ENCODE results near the gene CPE. TPM values are rescaled to one million over a fixed set of nuclear protein-coding genes. Genes with fewer than 3 reads are reported as not detected.

CPE gene
- total and polyA plus RNA-seq, 2 experiments from 2014 or later = 53.9 to 77.9 TPM

- no peaks in the 10 kb centered on the region for H3K9me2 ChIP-seq (ENCODE audit: insufficient read depth)
- no peak overlapping the region for H3K4me3 ChIP-seq
- no peak overlapping the region for H2AFZ ChIP-seq
- TF ChIP-seq EZH2phosphoT487 (IDR thresholded peaks at IDR 0.05; ENCODE audit: insufficient read depth, low read depth) = no peak
- TF ChIP-seq EZH2 (IDR thresholded peaks at IDR 0.05; ENCODE audit: insufficient read depth, poor library complexity, severe bottlenecking) = no peak
- H3K4me2 ChIP-seq (ENCODE audit: unreplicated experiment) = no peak overlapping the region
- H3K36me3 ChIP-seq (ENCODE audit: low read depth) = no peaks in the 10 kb centered on the region
- H3K79me2 ChIP-seq (ENCODE audit: insufficient read depth) = no peaks in the 10 kb centered on the region
- no peaks in the 10 kb centered on the region for H3F3A ChIP-seq (ENCODE audit: insufficient read depth)
- in situ Hi-C loops (cut with MboI) = no loop called here
- no peak overlapping the region for H3K9ac ChIP-seq
- H3K4me1 ChIP-seq (ENCODE audit: insufficient read depth) = no peaks in the 10 kb centered on the region
- no peaks in the 10 kb centered on the region for H3K9me3 ChIP-seq (ENCODE audit: low read depth)
- H3K27me3 ChIP-seq (replicated peaks; ENCODE audit: insufficient read depth) = no peaks in the 10 kb centered on the region
- no peak overlapping the region for H3K27ac ChIP-seq
- no peaks in the 10 kb centered on the region for H4K20me1 ChIP-seq (ENCODE audit: insufficient read depth)
- no peak for DNase-seq
Observed at GRCh38 chr4:165519591-165519990, 140.8 kb downstream of the CPE start.

DNA sequence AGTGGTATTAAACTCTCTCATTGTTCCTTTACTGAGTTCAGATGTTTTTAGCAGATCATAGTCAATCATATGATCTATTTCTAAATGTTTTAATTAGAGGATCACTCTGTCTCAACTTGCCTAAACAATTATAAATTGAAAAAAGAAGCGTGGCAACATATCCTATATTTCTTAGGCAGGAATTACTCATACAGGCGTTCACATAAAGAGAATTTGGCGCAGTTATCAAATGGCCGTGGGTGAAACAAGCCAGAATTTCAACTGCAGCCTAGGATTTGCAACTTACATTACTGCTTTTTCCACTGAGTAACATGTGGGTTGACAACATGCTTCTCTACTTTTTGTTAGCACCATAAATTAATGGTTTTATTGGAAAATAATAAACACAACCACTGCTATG is 141.3 kb downstream of the CPE start:
- WGBS, 2 experiments (ENCODE audit: low coverage in 1 of 2, low lambda C conversion rate in 2 of 2, missing lambda C conversion rate in 2 of 2) = 37 to 43% methylated on average over 4 of the region's 4 CpGs
- H3K27ac ChIP-seq = no peak overlapping the region
- TF ChIP-seq EZH2phosphoT487 (IDR thresholded peaks at IDR 0.05; ENCODE audit: insufficient read depth, low read depth) = no peak
- TF ChIP-seq EZH2 (IDR thresholded peaks at IDR 0.05; ENCODE audit: insufficient read depth, poor library complexity, severe bottlenecking) = no peak
- H3K79me2 ChIP-seq (ENCODE audit: insufficient read depth) = no peaks in the 10 kb centered on the region
- H3K4me2 ChIP-seq (ENCODE audit: unreplicated experiment) = no peak overlapping the region
- no peaks in the 10 kb centered on the region for H3K9me3 ChIP-seq (ENCODE audit: low read depth)
- H3K9ac ChIP-seq = no peak overlapping the region
- H3K4me3 ChIP-seq = no peak overlapping the region
- no peaks in the 10 kb centered on the region for H3K27me3 ChIP-seq (replicated peaks; ENCODE audit: insufficient read depth)
- H3F3A ChIP-seq (ENCODE audit: insufficient read depth) = no peaks in the 10 kb centered on the region
- no peaks in the 10 kb centered on the region for H3K9me2 ChIP-seq (ENCODE audit: insufficient read depth)
- H4K20me1 ChIP-seq (ENCODE audit: insufficient read depth) = no peaks in the 10 kb centered on the region
- DNase-seq = no peak
- no peaks in the 10 kb centered on the region for H3K4me1 ChIP-seq (ENCODE audit: insufficient read depth)
- H3K36me3 ChIP-seq (ENCODE audit: low read depth) = no peaks in the 10 kb centered on the region
- H2AFZ ChIP-seq = no peak overlapping the region
- in situ Hi-C loops (cut with MboI) = no loop called here

DNA sequence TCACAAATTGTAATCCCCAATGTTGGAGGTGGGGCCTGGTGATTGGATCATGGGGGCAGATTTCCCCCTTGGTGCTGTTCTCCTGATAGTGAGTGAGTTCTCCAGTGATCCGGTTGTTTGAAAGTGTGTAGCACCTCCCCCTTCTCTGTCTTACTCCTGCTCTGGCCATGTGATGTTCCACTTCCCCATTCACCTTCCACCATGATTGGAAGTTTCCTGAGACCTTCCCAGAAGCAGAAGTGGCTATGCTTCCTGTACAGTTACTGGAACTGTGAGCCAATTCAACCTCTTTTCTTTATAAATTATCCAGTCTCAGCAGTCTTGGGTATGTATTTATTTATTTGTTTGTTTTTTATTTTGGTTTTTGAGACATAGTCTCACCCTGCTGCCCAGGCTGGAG is 143.2 kb downstream of the CPE start:
- Histone ChIP-seq H2AFZ (no peak overlapping the region), H3K27me3 (replicated peaks; ENCODE audit: insufficient read depth) (no peaks in the 10 kb centered on the region), H3K4me3 (no peak overlapping the region), H3K79me2 (ENCODE audit: insufficient read depth) (no peaks in the 10 kb centered on the region), H3K9ac (no peak overlapping the region), H3K4me2 (ENCODE audit: unreplicated experiment) (no peak overlapping the region), H3K27ac (no peak overlapping the region), H3K36me3 (ENCODE audit: low read depth) (no peaks in the 10 kb centered on the region), H3K9me3 (ENCODE audit: low read depth) (no peaks in the 10 kb centered on the region), H3F3A (ENCODE audit: insufficient read depth) (no peaks in the 10 kb centered on the region), H3K9me2 (ENCODE audit: insufficient read depth) (no peaks in the 10 kb centered on the region), H4K20me1 (ENCODE audit: insufficient read depth) (no peaks in the 10 kb centered on the region), H3K4me1 (ENCODE audit: insufficient read depth) (no peaks in the 10 kb centered on the region)
- no peak for TF ChIP-seq EZH2phosphoT487 (IDR thresholded peaks at IDR 0.05; ENCODE audit: insufficient read depth, low read depth)
- no peak for TF ChIP-seq EZH2 (IDR thresholded peaks at IDR 0.05; ENCODE audit: insufficient read depth, poor library complexity, severe bottlenecking)
- no peak for DNase-seq
- in situ Hi-C loops (cut with MboI) = no loop called here
- WGBS, 2 experiments (ENCODE audit: low coverage in 1 of 2, low lambda C conversion rate in 2 of 2, missing lambda C conversion rate in 2 of 2) = 50 to 56% methylated on average over 1 of the region's 1 CpG

- no peaks in the 10 kb centered on the region for H3K27me3 ChIP-seq (replicated peaks; ENCODE audit: insufficient read depth)
- WGBS, 2 experiments (ENCODE audit: low coverage in 1 of 2, low lambda C conversion rate in 2 of 2, missing lambda C conversion rate in 2 of 2) = 56 to 59% methylated on average over 9 of the region's 9 CpGs
- H3K4me2 ChIP-seq (ENCODE audit: unreplicated experiment) = no peak overlapping the region
- peak; percentile 6 for DNase-seq
- no peaks in the 10 kb centered on the region for H3F3A ChIP-seq (ENCODE audit: insufficient read depth)
- no peak overlapping the region for H3K4me3 ChIP-seq
- H2AFZ ChIP-seq = no peak overlapping the region
- TF ChIP-seq EZH2phosphoT487 (IDR thresholded peaks at IDR 0.05; ENCODE audit: insufficient read depth, low read depth) = no peak
- TF ChIP-seq EZH2 (IDR thresholded peaks at IDR 0.05; ENCODE audit: insufficient read depth, poor library complexity, severe bottlenecking) = no peak
- H3K9me3 ChIP-seq (ENCODE audit: low read depth) = no peaks in the 10 kb centered on the region
- H3K4me1 ChIP-seq (ENCODE audit: insufficient read depth) = no peaks in the 10 kb centered on the region
- no peak overlapping the region for H3K27ac ChIP-seq
- H4K20me1 ChIP-seq (ENCODE audit: insufficient read depth) = no peaks in the 10 kb centered on the region
- no peak overlapping the region for H3K9ac ChIP-seq
- H3K9me2 ChIP-seq (ENCODE audit: insufficient read depth) = no peaks in the 10 kb centered on the region
- no peaks in the 10 kb centered on the region for H3K36me3 ChIP-seq (ENCODE audit: low read depth)
- H3K79me2 ChIP-seq (ENCODE audit: insufficient read depth) = no peaks in the 10 kb centered on the region
- in situ Hi-C loops (cut with MboI) = no loop called here
Observed at GRCh38 chr4:165524532-165525190, 145.9 kb downstream of the CPE start.

GRCh38 chr4:165532976-165533375 is 154.2 kb downstream of the CPE start:
- WGBS, 2 experiments (ENCODE audit: low coverage in 1 of 2, low lambda C conversion rate in 2 of 2, missing lambda C conversion rate in 2 of 2) = 48 to 62% methylated on average over 4 of the region's 4 CpGs
- no peak for TF ChIP-seq EZH2 (IDR thresholded peaks at IDR 0.05; ENCODE audit: insufficient read depth, poor library complexity, severe bottlenecking)
- TF ChIP-seq EZH2phosphoT487 (IDR thresholded peaks at IDR 0.05; ENCODE audit: insufficient read depth, low read depth) = no peak
- Histone ChIP-seq H3K9me3 (ENCODE audit: low read depth) (no peaks in the 10 kb centered on the region), H2AFZ (no peak overlapping the region), H3K9me2 (ENCODE audit: insufficient read depth) (no peaks in the 10 kb centered on the region), H3F3A (ENCODE audit: insufficient read depth) (no peaks in the 10 kb centered on the region), H3K27ac (no peak overlapping the region), H3K27me3 (replicated peaks; ENCODE audit: insufficient read depth) (no peaks in the 10 kb centered on the region; the same call in 1 of the 2 replicates), H3K4me1 (ENCODE audit: insufficient read depth) (no peaks in the 10 kb centered on the region), H3K9ac (no peak overlapping the region), H3K36me3 (ENCODE audit: low read depth) (no peaks in the 10 kb centered on the region), H3K4me2 (ENCODE audit: unreplicated experiment) (no peak overlapping the region), H3K4me3 (no peak overlapping the region), H3K79me2 (ENCODE audit: insufficient read depth) (no peaks in the 10 kb centered on the region), H4K20me1 (ENCODE audit: insufficient read depth) (no peaks in the 10 kb centered on the region)
- in situ Hi-C loops (cut with MboI) = no loop called here
- no peak for DNase-seq

Data from GM23248 (cell line).